GM19463 (cell line): ENCODE data around the gene PGM1.

Source experiments
- ATAC-seq: cut with Tn5 transposase; IDR thresholded peaks from one replicate; pipeline ENCODE4 v1.9.1; 2021; ENCODE audit warnings: mild to moderate bottlenecking, moderate library complexity; ENCODE audit not compliant: unreplicated experiment

PGM1 gene

GRCh38 chr1:63630666-63631065 is 37.5 kb downstream of the PGM1 start:
- ATAC-seq = no peak

- ATAC-seq = no peak
These were observed 38.9 kb downstream of the PGM1 start for GRCh38 chr1:63632110-63632509.

GRCh38 chr1:63633281-63633680 is 40.1 kb downstream of the PGM1 start:
- no peak for ATAC-seq

- no peak for ATAC-seq
These were observed 41.3 kb downstream of the PGM1 start for GRCh38 chr1:63634471-63634870.

DNA sequence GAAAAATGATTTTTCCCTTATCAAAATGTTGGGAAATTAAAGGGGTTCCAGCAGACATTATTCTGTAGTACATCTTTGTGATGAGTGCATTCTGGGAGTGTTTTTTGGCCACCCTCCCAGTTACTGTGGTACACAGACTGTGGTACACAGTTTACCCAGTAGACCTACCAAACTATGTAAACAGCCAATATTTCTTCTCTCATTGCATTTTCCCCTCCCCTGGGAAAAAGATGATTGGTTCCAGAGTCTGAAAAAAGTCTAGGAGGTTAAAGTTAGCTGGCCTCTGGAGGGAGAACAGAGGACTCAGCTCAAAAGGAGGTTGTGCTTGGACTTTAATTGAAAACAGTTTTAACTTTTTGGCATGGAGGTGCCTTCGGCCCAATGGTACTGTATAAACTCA is 42.5 kb downstream of the PGM1 start:
- ATAC-seq = no peak

DNA sequence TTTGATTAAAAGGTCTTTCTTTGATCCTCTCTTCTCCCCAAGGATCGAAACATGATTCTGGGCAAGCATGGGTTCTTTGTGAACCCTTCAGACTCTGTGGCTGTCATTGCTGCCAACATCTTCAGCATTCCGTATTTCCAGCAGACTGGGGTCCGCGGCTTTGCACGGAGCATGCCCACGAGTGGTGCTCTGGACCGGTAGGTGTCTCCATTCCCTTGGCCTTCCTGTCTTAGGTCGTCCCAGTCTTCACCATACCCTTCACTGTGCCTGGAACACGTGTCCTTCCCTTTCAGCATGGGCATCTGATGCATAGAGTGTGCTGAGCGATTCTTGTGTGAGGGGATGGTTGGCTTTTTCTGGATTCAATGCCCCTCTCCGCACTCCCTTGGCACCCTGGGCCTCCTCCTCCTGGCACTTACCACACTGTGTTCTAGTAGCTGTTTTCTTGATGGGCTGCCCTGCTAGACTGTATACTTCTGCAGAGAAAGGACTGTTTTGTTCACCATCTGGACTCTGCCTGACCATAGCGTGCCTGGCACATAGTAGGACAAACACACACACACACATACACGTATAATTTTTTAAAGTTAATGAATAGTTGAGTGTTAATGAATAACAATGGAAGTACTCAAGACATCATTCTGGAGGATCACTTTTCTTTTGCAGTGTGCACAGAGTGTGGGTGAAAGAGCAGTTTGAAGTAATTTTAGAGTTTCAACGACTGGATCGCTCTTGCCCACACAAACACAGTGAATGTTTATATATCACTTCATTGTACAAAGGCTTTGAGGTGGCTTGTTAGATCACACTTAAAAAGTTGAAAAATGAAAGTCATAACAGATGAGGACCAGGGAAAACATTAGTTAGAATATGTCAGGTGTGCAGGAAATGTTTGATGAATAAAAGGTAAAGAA is 43.2 kb downstream of the PGM1 start:
- no peak for ATAC-seq

GRCh38 chr1:63638471-63638870 is 45.3 kb downstream of the PGM1 start:
- ATAC-seq = no peak

DNA sequence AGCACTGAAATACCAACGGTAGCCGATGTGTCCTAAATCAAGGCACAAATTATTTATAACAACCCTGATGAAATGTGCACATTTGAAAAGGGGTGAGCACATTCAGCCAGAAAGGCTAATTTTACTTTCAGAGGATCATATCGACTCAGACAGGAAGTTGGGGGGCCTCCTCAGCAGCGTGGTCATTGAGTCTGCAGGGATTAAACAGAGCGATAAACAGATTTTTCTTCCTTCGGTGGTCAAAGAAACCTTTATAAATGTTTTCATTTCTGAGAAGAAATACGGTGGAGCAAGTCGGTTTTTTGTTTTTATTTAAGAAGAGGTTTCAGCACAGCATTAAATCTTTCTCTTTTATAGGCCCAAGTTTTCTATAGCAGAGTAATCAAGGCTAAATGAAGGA is 45.7 kb downstream of the PGM1 start:
- ATAC-seq = no peak

GRCh38 chr1:63640633-63641567 is 47.7 kb downstream of the PGM1 start:
- ATAC-seq = no peak

- ATAC-seq = no peak
These were observed 48.4 kb downstream of the PGM1 start for GRCh38 chr1:63641615-63642014.

GRCh38 chr1:63642901-63643300 is 49.7 kb downstream of the PGM1 start:
- ATAC-seq = no peak

DNA sequence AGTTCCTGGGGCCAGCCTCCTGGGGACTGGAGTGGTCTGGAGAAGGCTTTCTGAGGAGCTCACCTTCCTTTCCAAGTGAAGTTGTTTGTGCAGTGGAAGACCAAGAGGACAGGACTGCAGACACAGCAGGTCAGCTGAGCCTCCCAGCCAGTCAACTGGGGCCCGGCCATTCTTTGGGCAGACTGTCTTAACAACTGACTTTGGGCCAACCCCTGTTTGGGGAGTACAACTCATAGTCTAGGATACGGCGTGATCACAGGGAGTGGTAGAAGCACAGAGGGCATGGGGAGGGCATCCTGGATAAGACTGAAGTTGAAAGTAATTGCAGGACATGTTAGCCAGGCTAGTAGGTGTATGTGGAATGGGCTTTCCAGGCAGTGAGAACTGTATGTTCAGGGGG is 50.3 kb downstream of the PGM1 start:
- no peak for ATAC-seq

DNA sequence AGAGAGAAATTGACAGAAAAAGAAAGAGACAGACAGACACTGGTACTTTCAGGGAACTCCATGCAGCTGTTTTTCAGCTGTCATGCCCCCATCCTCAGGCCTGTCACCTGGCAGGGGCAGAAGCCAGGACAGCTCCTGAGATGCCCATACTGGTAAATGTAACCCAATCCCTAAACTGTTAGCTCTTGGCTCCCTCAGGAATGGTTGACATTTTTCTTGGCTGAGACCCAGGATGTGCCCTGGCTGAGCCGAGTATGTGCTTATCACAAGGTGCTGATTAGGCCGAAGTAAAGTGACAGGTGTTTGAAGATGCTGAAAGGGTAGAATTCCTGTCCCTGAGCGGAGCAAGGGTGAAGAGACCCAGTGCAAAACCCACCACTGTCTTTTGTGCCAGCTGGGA is 50.7 kb downstream of the PGM1 start:
- no peak for ATAC-seq

DNA sequence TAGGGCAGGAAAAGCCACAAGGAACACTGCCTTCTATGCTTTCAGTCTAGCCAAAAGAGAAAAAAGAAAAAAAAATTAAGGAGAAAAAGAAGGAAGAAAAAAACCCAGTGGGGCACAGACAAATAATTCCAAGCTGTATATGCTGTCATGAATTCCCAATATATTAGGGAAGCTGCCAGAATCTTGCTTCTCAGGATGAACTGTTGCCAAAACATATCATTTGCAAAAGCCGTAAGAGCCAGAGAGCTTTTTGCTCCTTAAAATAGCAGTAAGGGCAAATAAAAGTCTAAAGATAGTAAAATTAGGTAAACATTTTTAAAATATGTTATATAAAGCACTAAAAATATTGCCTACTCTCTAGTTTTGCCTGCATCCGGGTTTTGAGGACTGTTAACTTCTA is 52.1 kb downstream of the PGM1 start:
- no peak for ATAC-seq

GRCh38 chr1:63648689-63649088 is 55.5 kb downstream of the PGM1 start:
- no peak for ATAC-seq

- ATAC-seq = no peak
These were observed 58.0 kb downstream of the PGM1 start for GRCh38 chr1:63651161-63651701.

- no peak for ATAC-seq
These were observed 60.8 kb downstream of the PGM1 start for GRCh38 chr1:63653976-63654375.

DNA sequence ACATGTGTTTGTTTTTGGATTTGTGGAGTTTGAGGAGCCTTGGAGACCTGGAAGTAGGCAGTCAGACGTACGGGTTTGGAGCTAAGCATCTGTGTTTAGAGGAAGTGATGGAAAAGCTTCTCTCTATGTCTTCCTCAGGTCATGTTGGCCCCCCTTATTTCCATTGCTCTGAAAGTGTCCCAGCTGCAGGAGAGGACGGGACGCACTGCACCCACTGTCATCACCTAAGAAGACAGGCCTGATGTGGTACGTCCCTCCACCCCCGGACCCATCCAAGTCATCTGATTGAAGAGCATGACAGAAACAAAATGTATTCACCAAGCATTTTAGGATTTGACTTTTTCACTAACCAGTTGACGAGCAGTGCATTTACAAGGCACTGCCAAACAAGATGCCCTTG is 66.2 kb downstream of the PGM1 start:
- ATAC-seq = no peak

GRCh38 chr1:63662056-63662836 is 69.0 kb downstream of the PGM1 start:
- ATAC-seq = no peak

GRCh38 chr1:63662841-63663240 is 69.6 kb downstream of the PGM1 start:
- no peak for ATAC-seq

- ATAC-seq = no peak
These were observed 70.1 kb downstream of the PGM1 start for GRCh38 chr1:63663301-63663700.
